Mesenchymal stem cell (in vitro differentiated cells and primary cell): Measurements from ENCODE around the gene FTO.

Experiments used
- DNase-seq: peaks from one replicate; pipeline ENCODE4 v3.0.0-alpha.2; 2013
- H2AFZ ChIP-seq: one replicate; pipeline ENCODE4 v1.6.1; 2013; ENCODE audit warnings: low read depth, mild to moderate bottlenecking, control low read depth, inconsistent platforms, low read length, moderate library complexity
- H2AK5ac ChIP-seq: 2 replicates; pipeline ENCODE4 v1.6.1; 2013; ENCODE audit warnings: low read length, moderate library complexity, mild to moderate bottlenecking, inconsistent platforms; ENCODE audit not compliant: severe bottlenecking
- H2BK120ac ChIP-seq: one replicate; pipeline ENCODE4 v1.6.1; 2013; ENCODE audit warnings: low read depth, mild to moderate bottlenecking, inconsistent platforms, low read length, moderate library complexity
- H2BK12ac ChIP-seq, 2 experiments: one replicate each; pipeline ENCODE4 v1.6.1; 2013; ENCODE audit warnings: inconsistent platforms in 2 of 2, low read length in 2 of 2, mild to moderate bottlenecking in 2 of 2, moderate library complexity in 2 of 2, control low read depth in 1 of 2
- H2BK15ac ChIP-seq: one replicate; pipeline ENCODE4 v1.6.1; 2013; ENCODE audit warnings: mild to moderate bottlenecking, low read depth, inconsistent platforms; ENCODE audit not compliant: poor library complexity, severe bottlenecking
- H2BK5ac ChIP-seq: 2 replicates; pipeline ENCODE4 v1.6.1; 2013; ENCODE audit warnings: low read depth, mild to moderate bottlenecking, low read length, control low read depth, inconsistent platforms; ENCODE audit not compliant: poor library complexity, severe bottlenecking
- H3K14ac ChIP-seq, 2 experiments: one replicate each; pipeline ENCODE4 v1.6.1; 2013; ENCODE audit warnings: inconsistent platforms in 2 of 2, low read length in 2 of 2, control low read depth in 1 of 2, mild to moderate bottlenecking in 1 of 2, moderate library complexity in 1 of 2
- H3K18ac ChIP-seq, 2 experiments: one replicate each; pipeline ENCODE4 v1.6.1; 2013; ENCODE audit warnings: inconsistent platforms in 2 of 2, low read length in 2 of 2, control low read depth in 1 of 2, low read depth in 1 of 2, mild to moderate bottlenecking in 1 of 2
- H3K23ac ChIP-seq, 2 experiments: one replicate each; pipeline ENCODE4 v1.6.1; 2013; ENCODE audit warnings: inconsistent platforms in 2 of 2, low read length in 2 of 2, mild to moderate bottlenecking in 2 of 2, moderate library complexity in 2 of 2, control low read depth in 1 of 2
- H3K27ac ChIP-seq: 2 replicates; pipeline ENCODE4 v1.5.1; 2013; ENCODE audit warnings: mild to moderate bottlenecking, moderate library complexity, low read length, control low read depth, inconsistent platforms; ENCODE audit not compliant: poor library complexity, severe bottlenecking
- H3K27me3 ChIP-seq, 2 experiments: 2 replicates each; pipeline versions ENCODE4 v1.6.1 to v1.7.0; 2013; ENCODE audit warnings: low read length in 2 of 2, mild to moderate bottlenecking in 2 of 2, moderate library complexity in 2 of 2, control low read depth in 1 of 2, inconsistent platforms in 1 of 2; ENCODE audit not compliant: control insufficient read depth in 1 of 2, insufficient read depth in 1 of 2
- H3K36me3 ChIP-seq, 2 experiments: 2 replicates each; pipeline versions ENCODE4 v1.6.1 to v1.7.0; 2013; ENCODE audit warnings: low read length in 2 of 2, control low read depth in 1 of 2, inconsistent platforms in 1 of 2, low read depth in 1 of 2, mild to moderate bottlenecking in 1 of 2; ENCODE audit not compliant: insufficient read depth in 2 of 2, control insufficient read depth in 1 of 2
- H3K4ac ChIP-seq, 2 experiments: one replicate each; pipeline ENCODE4 v1.6.1; 2013; ENCODE audit warnings: inconsistent platforms in 2 of 2, low read length in 2 of 2, mild to moderate bottlenecking in 2 of 2, moderate library complexity in 2 of 2, control low read depth in 1 of 2, low read depth in 1 of 2
- H3K4me1 ChIP-seq: 2 replicates; pipeline ENCODE4 v1.6.1; 2013; ENCODE audit warnings: low read depth, low read length, control low read depth; ENCODE audit not compliant: control insufficient read depth, insufficient read depth
- H3K4me2 ChIP-seq: 2 replicates; pipeline ENCODE4 v1.6.1; 2013; ENCODE audit warnings: low read length, mild to moderate bottlenecking, inconsistent platforms; ENCODE audit not compliant: poor library complexity, severe bottlenecking
- H3K4me3 ChIP-seq, 2 experiments: 2 replicates each; pipeline versions ENCODE4 v1.5.1 to v1.7.0; 2013; ENCODE audit warnings: low read length in 2 of 2, mild to moderate bottlenecking in 2 of 2, control low read depth in 1 of 2, low read depth in 1 of 2; ENCODE audit not compliant: insufficient read depth in 1 of 2
- H3K79me1 ChIP-seq: replicated peaks from 2 replicates; pipeline ENCODE4 v1.6.1; 2013; ENCODE audit warnings: mild to moderate bottlenecking, control low read depth, low read length, inconsistent platforms; ENCODE audit not compliant: poor library complexity, severe bottlenecking
- H3K9ac ChIP-seq: 2 replicates; pipeline ENCODE4 v1.7.0; 2013; ENCODE audit warnings: mild to moderate bottlenecking, low read length, moderate library complexity
- H3K9me3 ChIP-seq: 2 replicates; pipeline ENCODE4 v1.7.0; 2013; ENCODE audit warnings: mild to moderate bottlenecking, low read length; ENCODE audit not compliant: control insufficient read depth
- H4K8ac ChIP-seq: one replicate; pipeline ENCODE4 v1.6.1; 2013; ENCODE audit warnings: inconsistent platforms, mild to moderate bottlenecking, low read length, moderate library complexity
- H4K91ac ChIP-seq: one replicate; pipeline ENCODE4 v1.6.1; 2013; ENCODE audit warnings: mild to moderate bottlenecking, low read length, inconsistent platforms
- WGBS: methylation state at CpG from one replicate; pipeline ENCODE4 v1.1.7; 2013; ENCODE audit warnings: mixed read lengths; 5-methylcytosine and 5-hydroxymethylcytosine counted together

FTO gene

DNA sequence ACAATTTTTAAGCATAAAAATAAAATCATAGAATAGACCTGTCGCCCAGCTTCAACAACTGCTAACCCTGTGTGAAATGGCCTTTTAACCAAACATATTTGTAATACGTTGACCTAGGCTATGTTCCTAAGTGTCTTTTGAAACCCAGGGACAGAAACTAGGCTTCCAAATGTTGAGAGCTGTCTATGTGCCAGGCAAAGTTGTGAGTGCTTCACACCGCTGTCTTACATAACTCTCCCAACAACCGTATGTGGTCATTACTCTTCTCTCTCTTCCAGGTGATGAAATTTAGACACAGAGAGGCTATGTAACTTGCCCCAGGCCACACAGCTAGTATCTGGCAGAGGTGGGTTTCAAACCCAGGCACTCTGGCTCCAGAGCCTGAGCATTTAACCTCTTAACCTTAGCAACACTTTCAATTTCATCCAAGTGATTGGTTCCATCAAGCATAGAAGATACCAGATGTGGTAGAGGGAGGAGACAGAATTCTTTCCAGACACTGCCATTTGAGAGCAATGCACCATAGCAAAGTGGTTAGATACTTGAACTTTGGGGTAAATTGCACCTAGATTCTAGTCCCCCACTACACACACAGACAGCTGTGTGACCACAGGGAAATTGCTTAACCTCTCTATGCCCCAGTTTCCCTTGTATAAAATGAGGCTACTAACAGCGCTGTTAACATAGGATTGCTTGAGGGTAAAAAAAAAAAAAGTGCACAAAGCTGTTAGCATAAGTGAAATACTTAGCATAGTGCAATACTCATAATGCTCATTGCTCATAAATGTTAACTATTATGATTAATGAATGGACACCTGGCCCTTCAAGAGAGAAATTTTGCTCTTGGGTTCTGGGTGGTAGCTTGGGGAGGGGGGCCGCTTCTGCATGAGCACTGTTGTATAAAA is 422.0 kb downstream of the FTO start:
- Histone ChIP-seq H2BK12ac (no peak overlapping the region), H3K79me1 (no peaks in the 10 kb centered on the region), H2AFZ (no peak overlapping the region), H3K9me3 (no peaks in the 10 kb centered on the region), H3K27ac (no peak overlapping the region), H3K23ac (no peak overlapping the region), H3K4me2 (no peak overlapping the region), H3K4ac (no peak overlapping the region), H4K8ac (no peak overlapping the region), H4K91ac (no peak overlapping the region), H2BK120ac (no peak overlapping the region), H3K14ac (no peak overlapping the region), H3K4me3 (no peak overlapping the region), H3K18ac (no peak overlapping the region), H3K4me1 (peaks cover 2% of the 10 kb centered on the region), H3K27me3 (no peaks in the 10 kb centered on the region), H3K9ac (no peak overlapping the region), H2AK5ac (no peak overlapping the region), H3K36me3 (no peaks in the 10 kb centered on the region), H2BK15ac (no peak overlapping the region), H2BK5ac (no peak overlapping the region)
- WGBS: 88% methylated on average over 5 of the region's 6 CpGs
- no peak for DNase-seq

DNA sequence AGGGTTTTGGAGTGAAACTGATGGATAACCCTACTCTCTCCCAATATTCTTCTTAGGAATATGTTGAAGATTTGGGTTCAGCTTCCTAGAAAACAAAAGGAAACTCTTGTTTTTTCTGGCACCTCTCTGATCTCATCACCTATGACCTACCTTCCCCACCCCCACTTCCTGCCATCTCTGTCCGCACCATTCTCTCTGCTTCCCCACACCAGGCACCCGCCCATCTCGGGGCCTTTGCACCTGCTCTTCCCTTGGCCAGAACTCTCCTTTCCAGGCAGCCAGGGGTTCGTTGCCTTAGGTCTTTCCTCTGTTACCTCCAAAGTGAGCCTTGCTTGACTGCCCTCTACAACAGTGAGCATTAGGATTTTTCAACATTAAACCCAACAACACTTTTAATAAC is 423.0 kb downstream of the FTO start:
- H2BK12ac ChIP-seq: no peak overlapping the region
- DNase-seq: no peak
- no peak overlapping the region for H3K18ac ChIP-seq
- H4K8ac ChIP-seq: no peak overlapping the region
- no peak overlapping the region for H2BK5ac ChIP-seq
- H4K91ac ChIP-seq: no peak overlapping the region
- no peak overlapping the region for H3K23ac ChIP-seq
- H3K27me3 ChIP-seq: no peaks in the 10 kb centered on the region
- H3K79me1 ChIP-seq: no peaks in the 10 kb centered on the region
- H2BK120ac ChIP-seq: no peak overlapping the region
- H3K4me2 ChIP-seq: no peak overlapping the region
- no peaks in the 10 kb centered on the region for H3K36me3 ChIP-seq
- peaks cover 2% of the 10 kb centered on the region for H3K4me1 ChIP-seq
- no peak overlapping the region for H2BK15ac ChIP-seq
- no peak overlapping the region for H3K14ac ChIP-seq
- no peak overlapping the region for H2AK5ac ChIP-seq
- H3K4ac ChIP-seq: no peak overlapping the region
- H3K27ac ChIP-seq: no peak overlapping the region
- no peak overlapping the region for H3K9ac ChIP-seq
- no peaks in the 10 kb centered on the region for H3K9me3 ChIP-seq
- H3K4me3 ChIP-seq: no peak overlapping the region
- 66% methylated on average over 4 of the region's 4 CpGs for WGBS
- no peak overlapping the region for H2AFZ ChIP-seq

DNA sequence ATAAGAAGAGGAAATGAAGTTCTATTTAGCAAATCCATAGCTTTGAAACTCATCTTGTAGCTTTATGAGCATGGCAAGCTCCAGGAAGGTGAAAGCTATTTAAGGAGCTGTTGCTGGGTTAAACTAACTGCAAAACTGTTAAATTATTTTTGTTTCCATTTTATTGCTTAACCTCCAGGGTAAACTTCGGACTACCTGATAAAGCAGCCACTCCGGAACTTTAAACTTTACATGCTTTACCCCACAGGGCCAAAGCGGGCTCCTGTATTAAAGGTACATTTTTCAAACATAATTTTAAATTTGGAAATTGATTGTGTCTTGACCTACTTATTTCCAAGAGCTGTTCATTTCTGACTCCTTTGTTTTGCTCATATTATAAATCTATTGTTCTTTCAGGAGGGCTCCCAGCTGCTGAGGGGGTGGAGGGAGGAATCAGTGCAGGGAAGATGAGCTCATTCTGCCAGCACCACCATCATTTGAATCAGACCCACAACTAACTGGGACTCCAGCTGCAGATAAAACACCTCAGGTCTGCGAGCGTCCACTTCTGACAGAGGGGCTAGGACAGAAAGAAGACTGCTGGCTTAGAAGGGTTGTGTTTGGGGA is 424.8 kb downstream of the FTO start:
- DNase-seq: no peak
- Histone ChIP-seq H3K18ac (no peak overlapping the region), H3K79me1 (no peaks in the 10 kb centered on the region), H3K23ac (no peak overlapping the region), H3K36me3 (no peaks in the 10 kb centered on the region), H2BK12ac (no peak overlapping the region), H3K4me2 (no peak overlapping the region), H3K4me1 (peaks cover 2% of the 10 kb centered on the region), H3K14ac (no peak overlapping the region), H2BK5ac (no peak overlapping the region), H2BK15ac (no peak overlapping the region), H3K9me3 (no peaks in the 10 kb centered on the region), H4K91ac (no peak overlapping the region), H3K27me3 (no peaks in the 10 kb centered on the region), H2BK120ac (no peak overlapping the region), H3K9ac (no peak overlapping the region), H4K8ac (no peak overlapping the region), H3K4me3 (no peak overlapping the region), H3K27ac (no peak overlapping the region), H2AFZ (no peak overlapping the region), H3K4ac (no peak overlapping the region), H2AK5ac (no peak overlapping the region)
- 85% methylated on average over 2 of the region's 5 CpGs for WGBS

DNA sequence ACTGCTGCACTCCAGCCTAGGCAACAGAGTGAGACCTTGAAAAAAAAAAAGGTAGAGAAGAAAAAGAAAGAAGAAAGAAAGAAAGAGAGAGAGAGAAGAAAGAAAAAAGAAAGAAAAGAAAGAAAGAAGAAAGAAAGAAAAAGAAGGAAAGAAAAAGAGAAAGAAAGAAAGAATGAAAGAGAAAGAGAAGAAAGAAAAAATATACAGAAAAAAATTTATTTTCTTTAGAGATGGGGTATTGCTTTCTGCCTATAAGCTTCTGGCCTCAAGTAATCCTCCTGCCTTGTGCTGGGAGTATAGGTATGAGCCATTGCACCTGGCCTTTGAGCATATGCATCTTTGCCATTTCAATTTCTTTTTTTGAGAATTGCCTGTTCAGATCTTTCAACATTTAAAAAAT is 425.9 kb downstream of the FTO start:
- no peak overlapping the region for H2BK12ac ChIP-seq
- no peak overlapping the region for H2BK120ac ChIP-seq
- H3K4me1 ChIP-seq: peaks cover 2% of the 10 kb centered on the region
- no peak overlapping the region for H3K14ac ChIP-seq
- H2AFZ ChIP-seq: no peak overlapping the region
- no peak overlapping the region for H3K23ac ChIP-seq
- no peak overlapping the region for H2AK5ac ChIP-seq
- H3K4me2 ChIP-seq: no peak overlapping the region
- no peaks in the 10 kb centered on the region for H3K9me3 ChIP-seq
- DNase-seq: no peak
- no peaks in the 10 kb centered on the region for H3K36me3 ChIP-seq
- no peak overlapping the region for H3K4me3 ChIP-seq
- H3K27me3 ChIP-seq: no peaks in the 10 kb centered on the region
- no peak overlapping the region for H3K9ac ChIP-seq
- H3K27ac ChIP-seq: no peak overlapping the region
- H3K79me1 ChIP-seq: no peaks in the 10 kb centered on the region
- no peak overlapping the region for H2BK15ac ChIP-seq
- H3K18ac ChIP-seq: no peak overlapping the region
- H4K91ac ChIP-seq: no peak overlapping the region
- H2BK5ac ChIP-seq: no peak overlapping the region
- no peak overlapping the region for H3K4ac ChIP-seq
- no peak overlapping the region for H4K8ac ChIP-seq
